H1 (cell line): Measurements from ENCODE around the gene NADSYN1. TPM values are rescaled to one million over a fixed set of nuclear protein-coding genes. Genes with fewer than 3 reads are reported as not detected.
A peak's percentile ranks its signal among the peaks of the same experiment; 100 is the strongest.
"Not testable (repeated sequence)": the region's sequence is repeated elsewhere in the genome, so short reads cannot be mapped to it uniquely, and the experiment has no call there.

Source experiments
- CTCF ChIA-PET: fragments of 300-600 bp; sonication (Branson Sonifier 250); formaldehyde crosslinking; loops from one replicate; lab custom pipeline; 2021; ENCODE audit not compliant: partially characterized antibody; lab: Charles Lee
- POLR2A ChIA-PET: fragments of 300-600 bp; sonication (Branson Sonifier 250); formaldehyde crosslinking; loops from one replicate; lab custom pipeline; 2021; ENCODE audit warnings: inconsistent platforms; ENCODE audit not compliant: partially characterized antibody; lab: Charles Lee
- DNase-seq, 2 experiments: peaks; one replicate each; pipeline versions ENCODE4 v3.0.0 to v3.0.0-alpha.2; 2010 to 2022; ENCODE audit warnings: low spot score in 2 of 2, low read depth in 1 of 2, mixed read lengths in 1 of 2
- FAIRE-seq: peaks from 2 replicates; lab custom pipeline; 2011; peaks lifted over from hg19 to GRCh38; lab: Jason Lieb, UNC
- H2AFZ ChIP-seq: 2 replicates; pipeline ENCODE4 v1.8.1; 2012; ENCODE audit warnings: low read length, inconsistent platforms
- H2AK5ac ChIP-seq: 2 replicates; pipeline ENCODE4 v1.6.1; 2013; ENCODE audit warnings: low read depth, low read length
- H2BK120ac ChIP-seq: replicated peaks from 2 replicates; pipeline ENCODE3; 2013; ENCODE audit warnings: low read depth, low read length, inconsistent platforms
- H2BK12ac ChIP-seq: 2 replicates; pipeline ENCODE4 v1.6.1; 2013; ENCODE audit warnings: low read depth, low read length
- H2BK15ac ChIP-seq: 2 replicates; pipeline ENCODE4 v1.6.1; 2013; ENCODE audit warnings: low read length
- H2BK20ac ChIP-seq: 2 replicates; pipeline ENCODE4 v1.6.1; 2013; ENCODE audit warnings: low read length
- H2BK5ac ChIP-seq: 2 replicates; pipeline ENCODE4 v1.6.1; 2013; ENCODE audit warnings: low read depth, low read length
- H3K14ac ChIP-seq: 2 replicates; pipeline ENCODE4 v1.6.1; 2013; ENCODE audit warnings: inconsistent platforms; ENCODE audit not compliant: insufficient read length
- H3K18ac ChIP-seq: 2 replicates; pipeline ENCODE4 v1.6.1; 2013; ENCODE audit warnings: low read length; ENCODE audit errors: extremely low read depth
- H3K23ac ChIP-seq: 2 replicates; pipeline ENCODE4 v1.6.1; 2013; ENCODE audit warnings: inconsistent platforms; ENCODE audit not compliant: insufficient read length
- H3K23me2 ChIP-seq: 2 replicates; pipeline ENCODE4 v1.6.1; 2013; ENCODE audit warnings: low read depth, low read length
- H3K27ac ChIP-seq: 2 replicates; pipeline ENCODE4 v1.6.1; 2011; ENCODE audit warnings: low read depth, low read length, inconsistent platforms
- H3K27me3 ChIP-seq, 4 experiments: replicated peaks in 1 of 4; 1 replicate in 1 of 4; 2 replicates in 3 of 4; pipeline versions ENCODE4 v1.6.1 to v1.8.1; 2011 to 2013; ENCODE audit warnings: low read length in 3 of 4, mild to moderate bottlenecking in 3 of 4, inconsistent platforms in 2 of 4, mixed read lengths in 2 of 4, moderate library complexity in 1 of 4; ENCODE audit not compliant: control insufficient read depth in 3 of 4, insufficient read depth in 3 of 4; ENCODE audit errors: extremely low read depth in 1 of 4
- H3K36me3 ChIP-seq, 4 experiments: 2 replicates each; pipeline versions ENCODE4 v1.6.1 to v1.8.1; 2011 to 2013; ENCODE audit warnings: mild to moderate bottlenecking in 4 of 4, low read length in 3 of 4, moderate library complexity in 2 of 4, control low read depth in 1 of 4, inconsistent platforms in 1 of 4; ENCODE audit not compliant: insufficient read depth in 4 of 4, control insufficient read depth in 2 of 4
- H3K4ac ChIP-seq: replicated peaks from 2 replicates; pipeline ENCODE3; 2013; ENCODE audit warnings: low read length, low read depth, mixed read lengths, inconsistent platforms; ENCODE audit not compliant: insufficient read length
- H3K4me1 ChIP-seq, 4 experiments: replicated peaks in 1 of 4; 1 replicate in 1 of 4; 2 replicates in 3 of 4; pipeline versions ENCODE4 v1.6.1 to v1.8.1; 2011 to 2013; ENCODE audit warnings: low read length in 3 of 4, inconsistent platforms in 2 of 4, mixed read lengths in 1 of 4; ENCODE audit not compliant: insufficient read depth in 4 of 4, control insufficient read depth in 3 of 4
- H3K4me2 ChIP-seq, 2 experiments: 2 replicates each; pipeline versions ENCODE4 v1.6.1 to v1.8.1; 2011 to 2013; ENCODE audit warnings: low read depth in 2 of 2, low read length in 2 of 2, control low read depth in 1 of 2, inconsistent platforms in 1 of 2, mild to moderate bottlenecking in 1 of 2; ENCODE audit not compliant: insufficient read depth in 1 of 2
- H3K4me3 ChIP-seq, 4 experiments: fragments of 200-600, 300-600 bp in 1 of 4; sonication (generic), shearing (Covaris generic), sonication (Bioruptor Twin) in 1 of 4; 2 replicates each; pipeline versions ENCODE4 v1.5.1 to v1.8.1; 2011 to 2016; ENCODE audit warnings: low read length in 4 of 4, low read depth in 3 of 4, control low read depth in 2 of 4, inconsistent platforms in 2 of 4, mild to moderate bottlenecking in 2 of 4, mixed read lengths in 1 of 4, moderate library complexity in 1 of 4; ENCODE audit not compliant: insufficient read depth in 2 of 4; ENCODE audit errors: extremely low read depth in 1 of 4
- H3K56ac ChIP-seq: replicated peaks from 2 replicates; pipeline ENCODE3; 2013; ENCODE audit warnings: low read depth, mild to moderate bottlenecking, mixed read lengths, low read length, inconsistent platforms; ENCODE audit not compliant: insufficient read length
- H3K79me1 ChIP-seq: 2 replicates; pipeline ENCODE4 v1.6.1; 2013; ENCODE audit warnings: low read depth, low read length, control low read depth
- H3K79me2 ChIP-seq, 2 experiments: 2 replicates each; pipeline versions ENCODE4 v1.6.1 to v1.8.1; 2012 to 2013; ENCODE audit warnings: low read length in 2 of 2, mild to moderate bottlenecking in 2 of 2, inconsistent platforms in 1 of 2; ENCODE audit not compliant: insufficient read depth in 2 of 2, control insufficient read depth in 1 of 2
- H3K9ac ChIP-seq, 4 experiments: replicated peaks in 1 of 4; 1 replicate in 1 of 4; 2 replicates in 3 of 4; pipeline versions ENCODE4 v1.6.1 to v1.8.1; 2011 to 2013; ENCODE audit warnings: low read depth in 3 of 4, low read length in 3 of 4, control low read depth in 2 of 4, mild to moderate bottlenecking in 2 of 4, moderate library complexity in 2 of 4, inconsistent platforms in 1 of 4; ENCODE audit errors: extremely low read depth in 1 of 4
- H3K9me3 ChIP-seq, 2 experiments: 2 replicates each; pipeline versions ENCODE4 v1.6.1 to v1.8.1; 2012 to 2013; ENCODE audit warnings: mild to moderate bottlenecking in 2 of 2, moderate library complexity in 2 of 2, control low read depth in 1 of 2, inconsistent platforms in 1 of 2, low read depth in 1 of 2, low read length in 1 of 2, mixed read lengths in 1 of 2; ENCODE audit not compliant: insufficient read depth in 2 of 2
- H4K20me1 ChIP-seq, 2 experiments: replicated peaks in 1 of 2; 2 replicates each; pipeline versions ENCODE3 to v1.8.1; 2011 to 2013; ENCODE audit warnings: inconsistent platforms in 2 of 2, low read length in 2 of 2, mild to moderate bottlenecking in 1 of 2; ENCODE audit not compliant: insufficient read depth in 2 of 2, control insufficient read depth in 1 of 2
- H4K5ac ChIP-seq: 2 replicates; pipeline ENCODE4 v1.6.1; 2013; ENCODE audit warnings: low read length, low read depth, mixed read lengths, inconsistent platforms; ENCODE audit not compliant: insufficient read length
- H4K8ac ChIP-seq: 2 replicates; pipeline ENCODE4 v1.8.0; 2013; ENCODE audit warnings: mild to moderate bottlenecking, moderate library complexity, low read length, inconsistent platforms; ENCODE audit not compliant: insufficient read depth; ENCODE audit errors: extremely low read depth
- H4K91ac ChIP-seq: replicated peaks from 2 replicates; pipeline ENCODE3; 2013; ENCODE audit warnings: low read length, mixed read lengths, inconsistent platforms; ENCODE audit not compliant: insufficient read length
- WGBS, 2 experiments: shearing (Covaris generic) in 1 of 2; methylation state at CpG; one replicate each; pipeline versions ENCODE4 v1.1.6 to v1.1.7; 2013 to 2015; ENCODE audit warnings: low lambda C conversion rate in 2 of 2, mixed read lengths in 2 of 2, inconsistent platforms in 1 of 2, low coverage in 1 of 2, missing lambda C conversion rate in 1 of 2; ENCODE audit not compliant: insufficient replicate concordance in 2 of 2, insufficient coverage in 1 of 2, insufficient read length in 1 of 2; ENCODE audit errors: extremely low coverage in 1 of 2, missing lambda C conversion rate in 1 of 2; 5-methylcytosine and 5-hydroxymethylcytosine counted together
- polyA plus RNA-seq, 7 experiments: library from polyadenylated mRNA; depleted of rRNA in 3 of 7; stranded (reverse) in 5 of 7; unstranded in 2 of 7; fragments of >200 nt in 5 of 7; fragments of 200-250 nt in 2 of 7; gene quantifications; 1 replicate in 5 of 7; 2 replicates in 1 of 7; 4 replicates in 1 of 7; pipeline versions ENCODE4 v1.2.1 to v1.2.3, GENCODE V29; 2011 to 2013; ENCODE audit warnings: missing spikeins in 2 of 7, mixed read lengths in 2 of 7
- total RNA-seq: library from RNA; stranded (reverse); fragmentation: NEBNext Ultra II Directional; extraction: Animal tissue kit (Norgen Biotek cat#: 25700); gene quantifications from 2 replicates; pipeline ENCODE4 v1.2.1, GENCODE V29; 2021

The NADSYN1 gene
- total and polyA plus RNA-seq, 2 of the 8 experiments (the other 6 are each of a cell fraction or from before 2014, with no cell fraction given), result 38.3 to 38.6 TPM

DNA sequence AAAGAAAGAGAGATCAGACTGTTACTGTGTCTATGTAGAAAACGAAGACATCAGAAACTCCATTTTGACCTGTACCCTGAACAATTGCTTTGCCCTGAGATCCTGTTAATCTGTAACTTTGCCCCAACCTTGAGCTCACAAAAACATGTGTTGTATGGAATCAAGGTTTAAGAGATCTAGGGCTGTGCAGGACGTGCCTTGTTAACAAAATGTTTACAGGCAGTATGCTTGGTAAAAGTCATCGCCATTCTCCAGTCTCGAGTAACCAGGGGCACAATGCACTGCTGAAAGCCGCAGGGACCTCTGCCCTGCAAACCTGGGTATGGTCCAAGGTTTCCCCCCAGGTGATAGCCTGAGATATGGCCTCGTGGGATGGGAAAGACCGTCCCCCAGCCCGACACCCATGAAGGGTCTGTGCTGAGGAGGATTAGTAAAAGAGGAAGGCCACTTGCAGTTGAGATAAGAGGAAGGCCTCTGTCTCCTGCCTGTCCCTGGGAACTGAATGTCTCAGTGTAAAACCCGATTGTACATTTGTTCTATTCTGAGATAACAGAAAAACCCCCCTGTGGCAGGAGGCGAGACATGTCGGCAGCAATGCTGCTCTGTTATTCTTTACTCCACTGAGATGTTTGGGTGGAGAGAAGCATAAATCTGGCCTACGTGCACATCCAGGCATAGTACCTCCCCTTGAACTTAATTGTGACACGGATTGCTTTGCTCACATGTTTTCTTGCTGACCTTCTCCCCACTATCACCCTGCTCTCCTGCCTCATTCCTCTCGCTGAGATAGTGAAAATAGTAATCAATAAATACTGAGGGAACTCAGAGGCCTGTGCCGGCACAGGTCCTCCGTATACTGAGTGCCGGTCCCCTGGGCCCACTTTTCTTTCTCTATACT is 82.0 kb downstream of the NADSYN1 start:
- H2BK15ac ChIP-seq, H4K20me1 ChIP-seq, H4K8ac ChIP-seq, H2AFZ ChIP-seq, H3K9ac ChIP-seq, H3K23ac ChIP-seq, H2BK120ac ChIP-seq, H3K79me2 ChIP-seq, H3K4me3 ChIP-seq, H3K79me1 ChIP-seq, H2BK5ac ChIP-seq, H2BK20ac ChIP-seq, H3K4ac ChIP-seq, FAIRE-seq, H2AK5ac ChIP-seq, H3K18ac ChIP-seq, H3K4me1 ChIP-seq, H2BK12ac ChIP-seq, H3K9me3 ChIP-seq, H4K5ac ChIP-seq, H3K14ac ChIP-seq, H4K91ac ChIP-seq, H3K36me3 ChIP-seq, H3K4me2 ChIP-seq, H3K27me3 ChIP-seq, H3K27ac ChIP-seq, H3K23me2 ChIP-seq, H3K56ac ChIP-seq, POLR2A ChIA-PET: not testable (repeated sequence)
- CTCF ChIA-PET, result interaction anchor here (0.6 kb wide), 1 partner anchor 115 kb away, joined by 3 read pairs; no protein-coding TSS in a partner anchor
- DNase-seq, result peak in 1 of 2 experiments; percentile 24
- 87% methylated on average over 17 of the region's 17 CpGs; no CpG with 5 or more reads in 1 of the 2 experiments for WGBS, 2 experiments
